CD14-positive monocyte (primary cell): ENCODE measurements around the gene SLC25A29. TPM values are rescaled to one million over a fixed set of nuclear protein-coding genes. Genes with fewer than 3 reads are reported as not detected.
A peak's percentile ranks its signal among the peaks of the same experiment; 100 is the strongest.

Experiments used
- DNase-seq, 3 donors: peaks; one replicate each; pipeline ENCODE4 v3.0.0-alpha.2; 2011 to 2022
- H2AFZ ChIP-seq: 2 replicates; pipeline ENCODE4 v1.6.0; 2012; ENCODE audit warnings: mild to moderate bottlenecking, low read depth, low read length, inconsistent platforms; ENCODE audit not compliant: insufficient read depth, poor library complexity, severe bottlenecking
- H3K27ac ChIP-seq, 2 donors: 1 replicate in 1 of 2; 2 replicates in 1 of 2; pipeline ENCODE4 v1.5.1; 2012 to 2013; ENCODE audit warnings: low read length in 2 of 2, control low read depth in 1 of 2, inconsistent platforms in 1 of 2, low read depth in 1 of 2, mild to moderate bottlenecking in 1 of 2
- H3K27me3 ChIP-seq, 2 donors: one replicate each; pipeline versions ENCODE4 v1.6.0 to v1.6.1; 2011 to 2013; ENCODE audit warnings: low read length in 2 of 2; ENCODE audit not compliant: control insufficient read depth in 2 of 2, insufficient read depth in 2 of 2
- H3K36me3 ChIP-seq, 2 donors: replicated peaks in 1 of 2; 1 replicate in 1 of 2; 2 replicates in 1 of 2; pipeline versions ENCODE4 v1.5.1 to v1.6.1; 2012 to 2013; ENCODE audit warnings: low read length in 2 of 2, control low read depth in 1 of 2, inconsistent platforms in 1 of 2, mild to moderate bottlenecking in 1 of 2; ENCODE audit not compliant: insufficient read depth in 2 of 2, control insufficient read depth in 1 of 2
- H3K4me1 ChIP-seq, 2 donors: 1 replicate in 1 of 2; 2 replicates in 1 of 2; pipeline versions ENCODE4 v1.5.1 to v1.6.1; 2012 to 2013; ENCODE audit warnings: low read length in 2 of 2, control low read depth in 1 of 2, inconsistent platforms in 1 of 2, mild to moderate bottlenecking in 1 of 2, moderate library complexity in 1 of 2; ENCODE audit not compliant: insufficient read depth in 2 of 2, control insufficient read depth in 1 of 2
- H3K4me2 ChIP-seq: replicated peaks from 2 replicates; pipeline ENCODE3; 2012; ENCODE audit warnings: low read length, moderate library complexity, mild to moderate bottlenecking; ENCODE audit not compliant: poor library complexity, severe bottlenecking; ENCODE audit errors: extremely low read depth
- H3K4me3 ChIP-seq, 3 experiments: fragments of 200-600 bp in 1 of 3; sonication (generic) in 1 of 3; replicated peaks in 1 of 3; 1 replicate in 2 of 3; 2 replicates in 1 of 3; pipeline ENCODE4 v1.5.1; 2011 to 2013; ENCODE audit warnings: low read length in 3 of 3, mild to moderate bottlenecking in 3 of 3, control low read depth in 2 of 3, low read depth in 2 of 3, inconsistent platforms in 1 of 3, moderate library complexity in 1 of 3
- H3K79me2 ChIP-seq: 2 replicates; pipeline ENCODE4 v1.6.0; 2012; ENCODE audit warnings: mild to moderate bottlenecking, control low read depth, inconsistent platforms, low read length, moderate library complexity; ENCODE audit not compliant: insufficient read depth
- H3K9ac ChIP-seq: 2 replicates; pipeline ENCODE4 v1.6.0; 2017; ENCODE audit warnings: low read length, mild to moderate bottlenecking; ENCODE audit not compliant: insufficient read depth, poor library complexity, severe bottlenecking
- H3K9me3 ChIP-seq, 2 donors: replicated peaks in 1 of 2; 1 replicate in 1 of 2; 2 replicates in 1 of 2; pipeline versions ENCODE4 v1.5.1 to v1.6.1; 2012 to 2013; ENCODE audit warnings: low read length in 2 of 2, control low read depth in 1 of 2; ENCODE audit not compliant: control insufficient read depth in 1 of 2, insufficient read depth in 1 of 2
- H4K20me1 ChIP-seq: 2 replicates; pipeline ENCODE4 v1.6.0; 2012; ENCODE audit warnings: mild to moderate bottlenecking, low read length, control low read depth, moderate library complexity; ENCODE audit not compliant: insufficient read depth
- H3K27ac Mint-ChIP-seq, 7 donors: one replicate each; pipeline ENCODE4 v1.8.0; 2020; ENCODE audit warnings: mild to moderate bottlenecking in 7 of 7, mixed read lengths in 7 of 7, moderate library complexity in 6 of 7, inconsistent platforms in 2 of 7
- H3K27me3 Mint-ChIP-seq, 3 donors: one replicate each; pipeline ENCODE4 v1.8.0; 2021 to 2022; ENCODE audit warnings: low read depth in 3 of 3, mild to moderate bottlenecking in 3 of 3, mixed read lengths in 3 of 3, moderate library complexity in 3 of 3, inconsistent platforms in 1 of 3
- H3K36me3 Mint-ChIP-seq, 2 donors: one replicate each; pipeline ENCODE4 v1.8.0; 2020; ENCODE audit warnings: mixed read lengths in 2 of 2, inconsistent platforms in 1 of 2, mild to moderate bottlenecking in 1 of 2
- H3K4me1 Mint-ChIP-seq: one replicate; pipeline ENCODE4 v1.8.0; 2020; ENCODE audit warnings: mild to moderate bottlenecking, mixed read lengths
- H3K4me3 Mint-ChIP-seq, 2 donors: one replicate each; pipeline ENCODE4 v1.8.0; 2020; ENCODE audit warnings: mild to moderate bottlenecking in 2 of 2, mixed read lengths in 2 of 2, moderate library complexity in 1 of 2
- H3K9me3 Mint-ChIP-seq, 7 donors: one replicate each; pipeline ENCODE4 v1.8.0; 2020 to 2022; ENCODE audit warnings: mixed read lengths in 7 of 7, mild to moderate bottlenecking in 6 of 7, moderate library complexity in 6 of 7, inconsistent platforms in 2 of 7
- CTCF ChIP-seq: fragments of 200-600 bp; IDR thresholded peaks from one replicate; pipeline ENCODE4 v1.8.0; 2022; ENCODE audit warnings: antibody characterized with exemption, mild to moderate bottlenecking
- WGBS: methylation state at CpG from one replicate; pipeline ENCODE4 v1.1.5; 2013; ENCODE audit warnings: missing lambda C conversion rate; ENCODE audit not compliant: insufficient coverage; 5-methylcytosine and 5-hydroxymethylcytosine counted together
- intact Hi-C, 2 donors: fragments of 100-400 bp; cut with micrococcal nuclease; formaldehyde crosslinking; loops; one replicate each; pipeline versions ENCODE4 v1.15.0 to v1.15.1; 2023
- polyA plus RNA-seq, 3 donors: library from polyadenylated mRNA; depleted of rRNA in 1 of 3; unstranded in 2 of 3; stranded (reverse) in 1 of 3; fragments of 300-500 nt in 2 of 3; fragments of >200 nt in 1 of 3; fragmentation: Illumina TruSeq in 2 of 3; gene quantifications; 1 replicate in 2 of 3; 2 replicates in 1 of 3; pipeline ENCODE4 v1.2.3, GENCODE V29; 2012 to 2021

Gene SLC25A29
- polyA plus RNA-seq, 3 donors, result 16.9 to 114 (median 33.3) TPM

- no peaks in the 10 kb centered on the region for H4K20me1 ChIP-seq
- Mint-ChIP-seq H3K27ac (peak overlapping the region in 1 of 7 donors; percentile 11), H3K9me3 (no peaks in the 10 kb centered on the region), H3K4me3 (no peak overlapping the region), H3K36me3 (no peaks in the 10 kb centered on the region), H3K4me1 (peaks cover 6% of the 10 kb centered on the region), H3K27me3 (peaks cover 1 to 5% (median 5%) of the 10 kb centered on the region in 3 donors)
- no peaks in the 10 kb centered on the region for H3K27me3 ChIP-seq
- no peak overlapping the region for H3K4me3 ChIP-seq
- H3K79me2 ChIP-seq, result no peaks in the 10 kb centered on the region
- peaks cover 10 to 16% of the 10 kb centered on the region in 2 donors for H3K4me1 ChIP-seq
- DNase-seq, result no peak
- no peak overlapping the region for H3K4me2 ChIP-seq
- intact Hi-C loops, result no loop called here
- H3K9me3 ChIP-seq, result no peaks in the 10 kb centered on the region
- no peak overlapping the region for H3K9ac ChIP-seq
- H3K27ac ChIP-seq, result no peak overlapping the region
- no peak overlapping the region for H2AFZ ChIP-seq
- H3K36me3 ChIP-seq, result no peaks in the 10 kb centered on the region
- 90% methylated on average over 9 of the region's 9 CpGs for WGBS
- no peak for TF ChIP-seq CTCF
Measured at GRCh38 chr14:100321473-100322137, 15.4 kb upstream of the SLC25A29 start.

GRCh38 chr14:100320157-100320856 lies 14.1 kb upstream of the SLC25A29 start:
- Histone ChIP-seq H4K20me1 (no peaks in the 10 kb centered on the region), H2AFZ (no peak overlapping the region), H3K27ac (no peak overlapping the region), H3K27me3 (no peaks in the 10 kb centered on the region), H3K9ac (no peak overlapping the region), H3K36me3 (no peaks in the 10 kb centered on the region), H3K4me2 (no peak overlapping the region), H3K9me3 (no peaks in the 10 kb centered on the region), H3K79me2 (no peaks in the 10 kb centered on the region), H3K4me3 (no peak overlapping the region), H3K4me1 (peaks cover 10 to 16% of the 10 kb centered on the region in 2 donors)
- TF ChIP-seq CTCF, result no peak
- Mint-ChIP-seq H3K36me3 (no peaks in the 10 kb centered on the region), H3K27me3 (peaks cover 1 to 9% (median 5%) of the 10 kb centered on the region in 3 donors), H3K9me3 (peaks cover 0 to under 1% (median 0%) of the 10 kb centered on the region in 7 donors), H3K4me1 (peaks cover 6% of the 10 kb centered on the region), H3K4me3 (no peak overlapping the region), H3K27ac (no peak overlapping the region)
- DNase-seq, result no peak
- 98% methylated on average over 10 of the region's 12 CpGs for WGBS
- intact Hi-C loops, result no loop called here
